ENCODE results near the gene CRYL1. TPM values are rescaled to one million over a fixed set of nuclear protein-coding genes. Genes with fewer than 3 reads are reported as not detected.

Gene CRYL1
- polyA plus RNA-seq, 1 donor from 2014 or later = 10.6 TPM

DNA sequence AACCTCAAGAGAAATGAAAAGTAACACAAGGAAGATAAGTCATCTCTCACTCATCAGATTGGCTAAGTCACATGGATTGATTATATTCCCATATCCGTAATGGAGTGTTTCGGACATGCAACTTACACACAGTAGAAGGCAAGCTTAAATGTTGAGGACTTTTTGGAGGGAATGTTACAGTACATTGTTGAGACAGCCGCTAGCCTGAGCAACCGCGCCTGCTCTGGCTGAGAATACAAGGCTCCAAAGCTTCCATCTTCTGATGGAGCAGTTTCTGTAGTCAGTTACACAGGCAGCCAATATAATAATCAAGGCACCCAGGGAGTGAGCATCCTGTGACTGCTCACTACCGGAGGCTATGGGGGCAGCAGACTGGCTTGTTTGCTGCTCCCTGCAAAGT, 1.0 kb upstream of the CRYL1 start:
- no peak overlapping the region for H3K27ac ChIP-seq (ENCODE audit: low read length)
- no peaks in the 10 kb centered on the region for H3F3A ChIP-seq (ENCODE audit: insufficient read depth, low read length, poor library complexity, severe bottlenecking)
- no peak for TF ChIP-seq EP300 (conservative IDR thresholded peaks at IDR 0.05; ENCODE audit: poor library complexity, severe bottlenecking)
- TF ChIP-seq EZH2 (IDR thresholded peaks at IDR 0.05; ENCODE audit: borderline replicate concordance, insufficient read depth, low read length, poor library complexity, severe bottlenecking) = no peak
- no peak for TF ChIP-seq SMC3 (conservative IDR thresholded peaks at IDR 0.05; ENCODE audit: poor library complexity)
- TF ChIP-seq MXI1 (conservative IDR thresholded peaks at IDR 0.05; ENCODE audit: poor library complexity, severe bottlenecking) = no peak
- no peak for TF ChIP-seq RAD21 (conservative IDR thresholded peaks at IDR 0.05)
- TF ChIP-seq CTCF (IDR thresholded peaks at IDR 0.05; ENCODE audit: poor library complexity, severe bottlenecking) = no peak
- TF ChIP-seq POLR2AphosphoS5 (IDR thresholded peaks at IDR 0.05) = no peak
- TF ChIP-seq, protein P1, sequence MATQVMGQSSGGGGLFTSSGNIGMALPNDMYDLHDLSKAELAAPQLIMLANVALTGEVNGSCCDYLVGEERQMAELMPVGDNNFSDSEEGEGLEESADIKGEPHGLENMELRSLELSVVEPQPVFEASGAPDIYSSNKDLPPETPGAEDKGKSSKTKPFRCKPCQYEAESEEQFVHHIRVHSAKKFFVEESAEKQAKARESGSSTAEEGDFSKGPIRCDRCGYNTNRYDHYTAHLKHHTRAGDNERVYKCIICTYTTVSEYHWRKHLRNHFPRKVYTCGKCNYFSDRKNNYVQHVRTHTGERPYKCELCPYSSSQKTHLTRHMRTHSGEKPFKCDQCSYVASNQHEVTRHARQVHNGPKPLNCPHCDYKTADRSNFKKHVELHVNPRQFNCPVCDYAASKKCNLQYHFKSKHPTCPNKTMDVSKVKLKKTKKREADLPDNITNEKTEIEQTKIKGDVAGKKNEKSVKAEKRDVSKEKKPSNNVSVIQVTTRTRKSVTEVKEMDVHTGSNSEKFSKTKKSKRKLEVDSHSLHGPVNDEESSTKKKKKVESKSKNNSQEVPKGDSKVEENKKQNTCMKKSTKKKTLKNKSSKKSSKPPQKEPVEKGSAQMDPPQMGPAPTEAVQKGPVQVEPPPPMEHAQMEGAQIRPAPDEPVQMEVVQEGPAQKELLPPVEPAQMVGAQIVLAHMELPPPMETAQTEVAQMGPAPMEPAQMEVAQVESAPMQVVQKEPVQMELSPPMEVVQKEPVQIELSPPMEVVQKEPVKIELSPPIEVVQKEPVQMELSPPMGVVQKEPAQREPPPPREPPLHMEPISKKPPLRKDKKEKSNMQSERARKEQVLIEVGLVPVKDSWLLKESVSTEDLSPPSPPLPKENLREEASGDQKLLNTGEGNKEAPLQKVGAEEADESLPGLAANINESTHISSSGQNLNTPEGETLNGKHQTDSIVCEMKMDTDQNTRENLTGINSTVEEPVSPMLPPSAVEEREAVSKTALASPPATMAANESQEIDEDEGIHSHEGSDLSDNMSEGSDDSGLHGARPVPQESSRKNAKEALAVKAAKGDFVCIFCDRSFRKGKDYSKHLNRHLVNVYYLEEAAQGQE (IDR thresholded peaks at IDR 0.05; ENCODE audit: borderline replicate concordance) = no peak
- no peak for TF ChIP-seq TAF1 (IDR thresholded peaks at IDR 0.05; ENCODE audit: low read depth)
- no peaks in the 10 kb centered on the region for H3K9me3 ChIP-seq (ENCODE audit: low read length)
- peak overlapping the region; percentile 34 for H2AFZ ChIP-seq (ENCODE audit: low read depth, low read length)
- no peaks in the 10 kb centered on the region for H3K9me2 ChIP-seq (ENCODE audit: insufficient read depth, low read length)
- H3K36me3 ChIP-seq (ENCODE audit: insufficient read depth, low read length) = no peaks in the 10 kb centered on the region
- H3K27me3 ChIP-seq (ENCODE audit: insufficient read depth, low read depth, low read length) = peaks cover 12% of the 10 kb centered on the region
- no peak overlapping the region for H3K4me2 ChIP-seq (ENCODE audit: low read length)
- H3K79me2 ChIP-seq (replicated peaks; ENCODE audit: insufficient read depth, low read length) = no peaks in the 10 kb centered on the region
- no peak overlapping the region for H3K9ac ChIP-seq (ENCODE audit: low read length)
- peak overlapping the region; percentile 89 for H3K4me3 ChIP-seq (ENCODE audit: low read length)
- no peaks in the 10 kb centered on the region for H4K20me1 ChIP-seq (ENCODE audit: insufficient read depth)

DNA sequence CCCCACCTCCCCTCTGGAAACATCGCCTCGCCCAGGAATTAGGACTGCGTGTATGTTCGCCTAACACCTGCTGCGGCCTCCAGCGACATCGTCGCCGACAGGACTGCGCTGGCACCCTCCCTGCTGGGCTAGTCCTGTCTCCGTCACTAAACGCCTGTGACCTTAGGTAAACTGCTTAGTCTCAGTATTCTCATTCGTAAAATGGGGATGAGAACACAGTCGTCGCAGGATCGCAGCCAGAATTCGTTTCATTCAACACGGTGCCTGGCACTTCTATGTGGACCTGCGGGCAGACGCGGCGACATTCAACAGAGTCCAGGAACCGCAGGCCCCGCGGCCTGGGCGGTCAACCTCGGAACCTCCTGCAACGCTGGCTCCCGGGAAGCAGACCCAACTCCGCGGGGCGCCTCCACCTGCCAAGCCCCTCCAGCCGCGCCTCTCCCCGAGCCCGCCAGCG, 485 bp downstream of the CRYL1 start:
- H3K27me3 ChIP-seq (ENCODE audit: insufficient read depth, low read depth, low read length) = peaks cover 12% of the 10 kb centered on the region
- no peaks in the 10 kb centered on the region for H4K20me1 ChIP-seq (ENCODE audit: insufficient read depth)
- no peak overlapping the region for H3K27ac ChIP-seq (ENCODE audit: low read length)
- TF ChIP-seq EP300 (conservative IDR thresholded peaks at IDR 0.05; ENCODE audit: poor library complexity, severe bottlenecking) (no peak), RAD21 (conservative IDR thresholded peaks at IDR 0.05) (no peak)
- peak overlapping the region; percentile 60 for H3K9ac ChIP-seq (ENCODE audit: low read length)
- H3K36me3 ChIP-seq (ENCODE audit: insufficient read depth, low read length) = no peaks in the 10 kb centered on the region
- no peaks in the 10 kb centered on the region for H3F3A ChIP-seq (ENCODE audit: insufficient read depth, low read length, poor library complexity, severe bottlenecking)
- H3K79me2 ChIP-seq (replicated peaks; ENCODE audit: insufficient read depth, low read length) = no peaks in the 10 kb centered on the region
- peak overlapping the region; percentile 89 for H3K4me3 ChIP-seq (ENCODE audit: low read length)
- peak overlapping the region; percentile 58 for H2AFZ ChIP-seq (ENCODE audit: low read depth, low read length)
- H3K9me3 ChIP-seq (ENCODE audit: low read length) = no peaks in the 10 kb centered on the region
- H3K9me2 ChIP-seq (ENCODE audit: insufficient read depth, low read length) = no peaks in the 10 kb centered on the region
- peak overlapping the region; percentile 59 for H3K4me2 ChIP-seq (ENCODE audit: low read length)

All from neural cell (in vitro differentiated cells).